SK-N-SH (cell line): ENCODE results near the gene CDKN2B-AS1. TPM values are rescaled to one million over a fixed set of nuclear protein-coding genes. Genes with fewer than 3 reads are reported as not detected.

Experiments
- CTCF ChIA-PET: fragments of 300-600, 350-600 bp; formaldehyde crosslinking; extraction: SDS; loops from one replicate; lab custom pipeline; 2021; lab: Yijun Ruan, JAX
- POLR2A ChIA-PET: fragments of 350-600 bp; sonication (Branson Sonifier 250); formaldehyde crosslinking; extraction: SDS; loops from one replicate; lab custom pipeline; 2020; ENCODE audit warnings: antibody characterized with exemption, inconsistent platforms; lab: Yijun Ruan, JAX
- DNase-seq: peaks from one replicate; pipeline ENCODE4 v3.0.0; 2012
- H2AFZ ChIP-seq: fragments of 200-600 bp; sonication (generic); 2 replicates; pipeline ENCODE4 v1.8.1; 2016; ENCODE audit warnings: antibody characterized with exemption, mild to moderate bottlenecking, low read depth
- H3F3A ChIP-seq: fragments of 200-600 bp; sonication (generic); replicated peaks from 2 replicates; pipeline ENCODE3; 2016; ENCODE audit warnings: antibody characterized with exemption, mild to moderate bottlenecking; ENCODE audit not compliant: insufficient read depth
- H3K27ac ChIP-seq, 2 experiments: fragments of 200-500 bp in 1 of 2; fragments of 200-600 bp in 1 of 2; sonication (Bioruptor generic) in 1 of 2; sonication (generic), shearing (Covaris generic) in 1 of 2; 2 replicates each; pipeline versions ENCODE4 v1.5.1 to v1.6.1; 2014 to 2016; ENCODE audit warnings: low read depth in 2 of 2, inconsistent platforms in 1 of 2, low read length in 1 of 2, mild to moderate bottlenecking in 1 of 2, mixed read lengths in 1 of 2
- H3K27me3 ChIP-seq: fragments of 200-600 bp; sonication (generic), shearing (Covaris generic); 2 replicates; pipeline ENCODE4 v1.6.1; 2016; ENCODE audit warnings: mixed run types; ENCODE audit not compliant: insufficient read depth
- H3K36me3 ChIP-seq, 2 experiments: fragments of 200-500 bp in 1 of 2; fragments of 200-600 bp in 1 of 2; sonication (Bioruptor generic) in 1 of 2; sonication (generic) in 1 of 2; replicated peaks in 1 of 2; 2 replicates each; pipeline versions ENCODE3 to v1.5.1; 2014 to 2016; ENCODE audit warnings: low read length in 1 of 2, mild to moderate bottlenecking in 1 of 2; ENCODE audit not compliant: insufficient read depth in 2 of 2, control insufficient read depth in 1 of 2
- H3K4me1 ChIP-seq, 2 experiments: fragments of 200-500 bp in 1 of 2; fragments of 200-600 bp in 1 of 2; sonication (Bioruptor generic) in 1 of 2; sonication (generic), shearing (Covaris generic) in 1 of 2; 2 replicates each; pipeline versions ENCODE4 v1.5.1 to v1.6.1; 2014 to 2016; ENCODE audit warnings: low read depth in 1 of 2, low read length in 1 of 2, mixed run types in 1 of 2; ENCODE audit not compliant: insufficient read depth in 2 of 2, control insufficient read depth in 1 of 2
- H3K4me2 ChIP-seq: fragments of 200-600 bp; sonication (generic), shearing (Covaris generic); 2 replicates; pipeline ENCODE4 v1.6.1; 2017; ENCODE audit warnings: mixed run types
- H3K4me3 ChIP-seq, 2 experiments: fragments of 200-500 bp in 1 of 2; fragments of 200-600 bp in 1 of 2; sonication (Bioruptor generic) in 1 of 2; sonication (generic), shearing (Covaris generic) in 1 of 2; 2 replicates each; pipeline versions ENCODE4 v1.5.1 to v1.8.1; 2014 to 2016; ENCODE audit warnings: low read depth in 2 of 2, inconsistent platforms in 1 of 2, low read length in 1 of 2, mild to moderate bottlenecking in 1 of 2, mixed read lengths in 1 of 2, moderate library complexity in 1 of 2
- H3K79me2 ChIP-seq: fragments of 200-600 bp; sonication (generic); 2 replicates; pipeline ENCODE4 v1.8.1; 2017; ENCODE audit warnings: mild to moderate bottlenecking; ENCODE audit not compliant: insufficient read depth
- H3K9ac ChIP-seq: fragments of 200-600 bp; sonication (generic); 2 replicates; pipeline ENCODE4 v1.6.1; 2017; ENCODE audit warnings: mixed run types
- H3K9me2 ChIP-seq: fragments of 200-600 bp; sonication (generic); 2 replicates; pipeline ENCODE4 v1.6.1; 2017; ENCODE audit warnings: mixed run types
- H3K9me3 ChIP-seq: fragments of 200-600 bp; sonication (generic); 2 replicates; pipeline ENCODE4 v1.6.1; 2017; ENCODE audit warnings: mixed run types, mild to moderate bottlenecking, moderate library complexity
- H4K20me1 ChIP-seq: fragments of 200-600 bp; sonication (generic); 2 replicates; pipeline ENCODE4 v1.6.1; 2017; ENCODE audit warnings: mild to moderate bottlenecking, mixed run types; ENCODE audit not compliant: insufficient read depth
- CHD2 ChIP-seq: fragments of 150-350 bp; IDR thresholded peaks from 2 replicates; pipeline ENCODE4 v1.6.1; 2018; ENCODE audit warnings: low read length; ENCODE audit not compliant: partially characterized antibody
- ELF1 ChIP-seq: IDR thresholded peaks from 2 replicates; pipeline ENCODE4 v1.4.0; 2012
- EZH2phosphoT487 ChIP-seq: fragments of 200-600 bp; sonication (generic); IDR thresholded peaks from 2 replicates; pipeline ENCODE4 v1.6.1; 2017; ENCODE audit warnings: low read depth, mixed run types, mild to moderate bottlenecking, antibody characterized with exemption, moderate library complexity, borderline replicate concordance
- FOXJ3 ChIP-seq: sonication (generic); formaldehyde crosslinking; IDR thresholded peaks from 2 replicates; pipeline ENCODE4 v1.5.1; 2020; ENCODE audit warnings: mild to moderate bottlenecking, missing genetic modification reagents
- IRF3 ChIP-seq: fragments of 150-350 bp; IDR thresholded peaks from 2 replicates; pipeline ENCODE4 v1.6.1; 2016; ENCODE audit warnings: mild to moderate bottlenecking, low read depth, low read length
- MAX ChIP-seq: IDR thresholded peaks from 2 replicates; pipeline ENCODE4 v1.4.0; 2012; ENCODE audit warnings: low read depth
- MEF2A ChIP-seq: IDR thresholded peaks from 2 replicates; pipeline ENCODE4 v1.4.0; 2012; ENCODE audit warnings: low read depth, borderline replicate concordance
- MXI1 ChIP-seq: IDR thresholded peaks from 2 replicates; pipeline ENCODE4 v1.6.1; 2012; ENCODE audit warnings: mild to moderate bottlenecking, low read depth, low read length, improper control_type of control experiment
- NFIC ChIP-seq: IDR thresholded peaks from 2 replicates; pipeline ENCODE4 v1.4.0; 2012; ENCODE audit warnings: borderline replicate concordance
- NRF1 ChIP-seq: IDR thresholded peaks from 2 replicates; pipeline ENCODE4 v1.6.1; 2012; ENCODE audit warnings: low read depth, mild to moderate bottlenecking, low read length
- RFX5 ChIP-seq: IDR thresholded peaks from 2 replicates; pipeline ENCODE4 v1.6.1; 2012; ENCODE audit warnings: mild to moderate bottlenecking, improper control_type of control experiment, low read length
- RXRA ChIP-seq: IDR thresholded peaks from 2 replicates; pipeline ENCODE4 v1.4.0; 2012; ENCODE audit warnings: low read depth, mild to moderate bottlenecking, borderline replicate concordance
- SIN3A ChIP-seq: IDR thresholded peaks from 2 replicates; pipeline ENCODE4 v1.6.1; 2012; ENCODE audit warnings: low read depth, mild to moderate bottlenecking, low read length, moderate library complexity, borderline replicate concordance
- TCF12 ChIP-seq: IDR thresholded peaks from 2 replicates; pipeline ENCODE4 v1.4.0; 2012
- TEAD4 ChIP-seq: IDR thresholded peaks from 2 replicates; pipeline ENCODE4 v1.4.0; 2012; ENCODE audit warnings: mild to moderate bottlenecking, borderline replicate concordance; ENCODE audit not compliant: insufficient read depth
- USF2 ChIP-seq: fragments of 150-350 bp; IDR thresholded peaks from 2 replicates; pipeline ENCODE4 v1.6.1; 2017; ENCODE audit warnings: antibody characterized with exemption, low read length, low read depth, borderline replicate concordance
- ZBTB33 ChIP-seq: IDR thresholded peaks from 2 replicates; pipeline ENCODE4 v1.4.0; 2012; ENCODE audit warnings: low read depth, borderline replicate concordance
- WGBS: methylation state at CpG from one replicate; pipeline ENCODE4 v1.1.6; 2017; ENCODE audit warnings: low lambda C conversion rate; 5-methylcytosine and 5-hydroxymethylcytosine counted together
- polyA plus RNA-seq, 3 experiments: library from polyadenylated mRNA; depleted of rRNA; stranded (reverse); fragments of >200 nt; gene quantifications; 2 replicates each; pipeline ENCODE4 v1.2.3, GENCODE V29; 2012

Gene CDKN2B-AS1
- polyA plus RNA-seq, 1 of the 3 experiments (the other 2 are of a cell fraction) = 0.25 TPM

GRCh38 chr9:22046243-22046885, 51.8 kb downstream of the CDKN2B-AS1 start:
- ChIA-PET CTCF (interaction anchor here (1.3 to 2.8 kb wide), 2 partner anchors 8 kb away, joined by 3 to 11 read pairs; no protein-coding TSS in a partner anchor), POLR2A (no interaction called here)
- Histone ChIP-seq H2AFZ (no peak overlapping the region), H3K27me3 (no peaks in the 10 kb centered on the region), H3K4me1 (no peaks in the 10 kb centered on the region), H3K27ac (no peak overlapping the region), H3K36me3 (no peaks in the 10 kb centered on the region), H3K79me2 (no peaks in the 10 kb centered on the region), H3K9me3 (no peaks in the 10 kb centered on the region), H4K20me1 (no peaks in the 10 kb centered on the region), H3K4me2 (no peak overlapping the region), H3K9ac (no peak overlapping the region), H3F3A (peaks cover 9% of the 10 kb centered on the region), H3K9me2 (no peaks in the 10 kb centered on the region), H3K4me3 (no peak overlapping the region)
- 21% methylated on average over 1 of the region's 1 CpG for WGBS
- DNase-seq = no peak
- no peak for TF ChIP-seq MAX
- no peak for TF ChIP-seq MEF2A
- TF ChIP-seq ELF1 = no peak
- TF ChIP-seq EZH2phosphoT487 = no peak
- TF ChIP-seq RXRA = no peak
- no peak for TF ChIP-seq MXI1
- TF ChIP-seq TEAD4 = no peak
- no peak for TF ChIP-seq RFX5
- TF ChIP-seq NFIC = no peak
- TF ChIP-seq USF2 = no peak
- no peak for TF ChIP-seq TCF12
- no peak for TF ChIP-seq NRF1
- TF ChIP-seq SIN3A = no peak
- no peak for TF ChIP-seq FOXJ3 (CRISPR knock-in tag)

- no peak overlapping the region for H3K9ac ChIP-seq
These were observed 53.0 kb downstream of the CDKN2B-AS1 start for GRCh38 chr9:22047596-22047995.

More at GRCh38 chr9:22047596-22047995, 53.0 kb downstream of the CDKN2B-AS1 start:
- H3K27me3 ChIP-seq = no peaks in the 10 kb centered on the region
- WGBS = 15% methylated on average over 2 of the region's 2 CpGs
- H3F3A ChIP-seq = peaks cover 17% of the 10 kb centered on the region
- no peak for TF ChIP-seq IRF3
- no peak for TF ChIP-seq CHD2
- TF ChIP-seq ZBTB33 = no peak
- TF ChIP-seq, all 33 proteins: peak for 0
- H4K20me1 ChIP-seq = no peaks in the 10 kb centered on the region
- ChIA-PET POLR2A (interaction anchor here (0.6 kb wide), 1 partner anchor 15 kb away, joined by 4 read pairs; no protein-coding TSS in a partner anchor), CTCF (interaction anchor here (1.5 to 2.1 kb wide), 2 partner anchors 10 to 19 kb away, joined by 5 to 7 read pairs; no protein-coding TSS in a partner anchor)
- H3K9me3 ChIP-seq = no peaks in the 10 kb centered on the region
- DNase-seq = no peak
- no peaks in the 10 kb centered on the region for H3K4me1 ChIP-seq
- H2AFZ ChIP-seq = no peak overlapping the region
- no peaks in the 10 kb centered on the region for H3K79me2 ChIP-seq
- no peaks in the 10 kb centered on the region for H3K36me3 ChIP-seq
- no peaks in the 10 kb centered on the region for H3K9me2 ChIP-seq
- H3K4me2 ChIP-seq = no peak overlapping the region
- no peak overlapping the region for H3K4me3 ChIP-seq
- no peak overlapping the region for H3K27ac ChIP-seq
